Measurements from ENCODE around the gene SH3GL3.
A peak's percentile ranks its signal among the peaks of the same experiment; 100 is the strongest.

The SH3GL3 gene

GRCh38 chr15:83592370-83593040, 145.4 kb downstream of the SH3GL3 start:
- ATAC-seq, result no peak
- Mint-ChIP-seq H3K27ac (no peak overlapping the region), H3K36me3 (no peaks in the 10 kb centered on the region), H3K9me3 (no peaks in the 10 kb centered on the region), H3K4me3 (no peak overlapping the region), H3K4me1 (no peaks in the 10 kb centered on the region)
- DNase-seq (ENCODE audit: low spot score in 2 of 2), result no peak

GRCh38 chr15:83595191-83595590, 148.1 kb downstream of the SH3GL3 start:
- no peak overlapping the region for H3K27ac Mint-ChIP-seq
- DNase-seq (ENCODE audit: low spot score in 2 of 2) (no peak), ATAC-seq (no peak)
- H3K4me1 Mint-ChIP-seq, result no peaks in the 10 kb centered on the region
- H3K36me3 Mint-ChIP-seq, result no peaks in the 10 kb centered on the region
- no peaks in the 10 kb centered on the region for H3K9me3 Mint-ChIP-seq
- H3K4me3 Mint-ChIP-seq, result no peak overlapping the region

GRCh38 chr15:83598031-83598430, 150.9 kb downstream of the SH3GL3 start:
- H3K27ac Mint-ChIP-seq, result no peak overlapping the region
- peaks cover 3% of the 10 kb centered on the region for H3K9me3 Mint-ChIP-seq
- ATAC-seq (no peak), DNase-seq (ENCODE audit: low spot score in 2 of 2) (no peak)
- H3K4me1 Mint-ChIP-seq, result no peaks in the 10 kb centered on the region
- no peaks in the 10 kb centered on the region for H3K36me3 Mint-ChIP-seq
- H3K4me3 Mint-ChIP-seq, result no peak overlapping the region

GRCh38 chr15:83602021-83602420, 154.9 kb downstream of the SH3GL3 start:
- H3K27ac Mint-ChIP-seq, result no peak overlapping the region
- H3K9me3 Mint-ChIP-seq, result peaks cover 3% of the 10 kb centered on the region
- ATAC-seq, result no peak
- H3K4me1 Mint-ChIP-seq, result no peaks in the 10 kb centered on the region
- H3K36me3 Mint-ChIP-seq, result no peaks in the 10 kb centered on the region
- H3K4me3 Mint-ChIP-seq, result no peak overlapping the region
- no peak for DNase-seq (ENCODE audit: low spot score in 2 of 2)

- Mint-ChIP-seq H3K4me3 (no peak overlapping the region), H3K9me3 (peaks cover 3% of the 10 kb centered on the region)
- no peak for ATAC-seq
These were observed 157.4 kb downstream of the SH3GL3 start for GRCh38 chr15:83604549-83604948.

GRCh38 chr15:83605111-83605945, 158.2 kb downstream of the SH3GL3 start:
- DNase-seq (ENCODE audit: low spot score in 2 of 2) (no peak), ATAC-seq (no peak)
- H3K9me3 Mint-ChIP-seq, result peaks cover 3% of the 10 kb centered on the region
- no peaks in the 10 kb centered on the region for H3K36me3 Mint-ChIP-seq
- no peak overlapping the region for H3K4me3 Mint-ChIP-seq
- H3K4me1 Mint-ChIP-seq, result no peaks in the 10 kb centered on the region
- no peak overlapping the region for H3K27ac Mint-ChIP-seq

More at GRCh38 chr15:83604549-83604948, 157.4 kb downstream of the SH3GL3 start:
- DNase-seq (ENCODE audit: low spot score in 2 of 2), result no peak
- Mint-ChIP-seq H3K4me1 (no peaks in the 10 kb centered on the region), H3K36me3 (no peaks in the 10 kb centered on the region), H3K27ac (no peak overlapping the region)

- Mint-ChIP-seq H3K9me3 (no peaks in the 10 kb centered on the region), H3K36me3 (no peaks in the 10 kb centered on the region), H3K4me1 (no peaks in the 10 kb centered on the region), H3K4me3 (no peak overlapping the region), H3K27ac (no peak overlapping the region)
- no peak for DNase-seq (ENCODE audit: low spot score in 2 of 2)
- peak; percentile 16 for ATAC-seq
These were observed 163.0 kb downstream of the SH3GL3 start for GRCh38 chr15:83610132-83610531.

- ATAC-seq (no peak), DNase-seq (ENCODE audit: low spot score in 2 of 2) (no peak)
- Mint-ChIP-seq H3K4me1 (no peaks in the 10 kb centered on the region), H3K27ac (no peak overlapping the region), H3K36me3 (no peaks in the 10 kb centered on the region), H3K4me3 (no peak overlapping the region), H3K9me3 (no peaks in the 10 kb centered on the region)
These were observed 164.0 kb downstream of the SH3GL3 start for GRCh38 chr15:83610901-83611685.

- H3K9me3 Mint-ChIP-seq, result no peaks in the 10 kb centered on the region
- no peaks in the 10 kb centered on the region for H3K4me1 Mint-ChIP-seq
- no peak overlapping the region for H3K4me3 Mint-ChIP-seq
- no peak for ATAC-seq
- no peak for DNase-seq (ENCODE audit: low spot score in 2 of 2)
- no peaks in the 10 kb centered on the region for H3K36me3 Mint-ChIP-seq
- no peak overlapping the region for H3K27ac Mint-ChIP-seq
These were observed 165.1 kb downstream of the SH3GL3 start for GRCh38 chr15:83612226-83612625.

GRCh38 chr15:83612898-83613635, 165.9 kb downstream of the SH3GL3 start:
- Mint-ChIP-seq H3K4me1 (no peaks in the 10 kb centered on the region), H3K9me3 (no peaks in the 10 kb centered on the region), H3K36me3 (no peaks in the 10 kb centered on the region), H3K27ac (no peak overlapping the region), H3K4me3 (no peak overlapping the region)
- ATAC-seq, result no peak
- DNase-seq (ENCODE audit: low spot score in 2 of 2), result no peak

- ATAC-seq, result no peak
- Mint-ChIP-seq H3K4me3 (no peak overlapping the region), H3K9me3 (no peaks in the 10 kb centered on the region), H3K36me3 (no peaks in the 10 kb centered on the region), H3K27ac (no peak overlapping the region), H3K4me1 (no peaks in the 10 kb centered on the region)
- no peak for DNase-seq (ENCODE audit: low spot score in 2 of 2)
These were observed 166.6 kb downstream of the SH3GL3 start for GRCh38 chr15:83613714-83614113.

GRCh38 chr15:83616840-83617239, 169.7 kb downstream of the SH3GL3 start:
- H3K36me3 Mint-ChIP-seq, result no peaks in the 10 kb centered on the region
- H3K9me3 Mint-ChIP-seq, result no peaks in the 10 kb centered on the region
- ATAC-seq, result no peak

GRCh38 chr15:83626171-83626802, 179.1 kb downstream of the SH3GL3 start:
- Mint-ChIP-seq H3K4me1 (no peaks in the 10 kb centered on the region), H3K4me3 (no peak overlapping the region), H3K27ac (no peak overlapping the region), H3K9me3 (no peaks in the 10 kb centered on the region), H3K36me3 (no peaks in the 10 kb centered on the region)
- ATAC-seq, result peak; percentile 54
- DNase-seq (ENCODE audit: low spot score in 2 of 2), result no peak

More at GRCh38 chr15:83616840-83617239, 169.7 kb downstream of the SH3GL3 start:
- H3K4me3 Mint-ChIP-seq, result no peak overlapping the region
- no peak for DNase-seq (ENCODE audit: low spot score in 2 of 2)
- no peak overlapping the region for H3K27ac Mint-ChIP-seq
- H3K4me1 Mint-ChIP-seq, result no peaks in the 10 kb centered on the region

GRCh38 chr15:83631534-83631933, 184.4 kb downstream of the SH3GL3 start:
- peak in 1 of 2 donors; percentile 39 for DNase-seq (ENCODE audit: low spot score in 2 of 2)
- Mint-ChIP-seq H3K36me3 (no peaks in the 10 kb centered on the region), H3K4me3 (no peak overlapping the region), H3K4me1 (no peaks in the 10 kb centered on the region), H3K27ac (no peak overlapping the region), H3K9me3 (peaks cover 7% of the 10 kb centered on the region)
- no peak for ATAC-seq

Data from stimulated activated effector memory CD8-positive, alpha-beta T cell treated with anti-CD3 and anti-CD28 coated beads, Interleukin-12 subunit alpha, Interleukin-12 subunit beta, amount 100 ng/mL, for 72 hours (primary cell).